ENCODE results near the gene GPR37L1.

DNA sequence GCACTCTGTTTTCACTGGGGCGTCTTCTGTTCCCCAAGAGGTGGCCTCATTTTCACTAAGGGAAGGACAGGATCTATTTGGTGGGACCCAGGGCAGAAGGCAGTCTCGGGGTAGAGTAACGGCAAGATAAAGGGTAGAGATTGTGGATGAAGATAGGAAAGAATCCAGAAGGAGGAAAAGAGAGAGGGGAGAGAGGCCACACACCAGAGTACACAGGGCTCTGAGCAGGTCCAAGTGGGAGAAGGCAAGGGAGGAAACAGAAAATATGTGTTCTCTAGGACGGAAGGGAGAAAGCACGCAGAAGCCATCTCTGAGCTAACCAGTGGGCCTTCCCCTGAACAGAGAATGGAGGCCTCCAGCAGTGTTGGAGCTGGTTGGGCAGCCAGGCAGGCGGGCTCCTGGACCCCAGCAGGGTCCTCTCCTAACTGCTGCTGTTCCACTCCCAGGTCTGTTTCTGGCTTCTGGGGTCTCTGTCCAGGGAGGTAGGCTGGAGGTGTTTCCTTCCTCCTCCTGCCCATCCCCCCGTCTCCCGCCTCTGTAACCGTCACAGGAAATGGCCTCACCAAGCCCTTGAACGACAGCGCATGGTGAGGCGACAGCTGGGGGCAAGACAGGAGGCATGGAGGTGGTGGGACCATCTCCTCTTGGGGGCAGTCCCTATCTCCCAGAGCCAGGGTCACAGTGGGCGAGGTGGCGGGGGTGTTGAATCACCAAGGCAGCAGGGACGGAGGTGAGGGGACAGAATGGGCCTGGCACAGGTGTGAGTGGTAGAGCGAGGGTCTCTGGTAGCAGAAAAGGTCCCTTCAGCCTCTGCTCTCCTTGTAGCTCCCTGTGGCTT lies 37.0 kb downstream of the GPR37L1 start:
- TF ChIP-seq GABPA (IDR thresholded peaks at IDR 0.05; ENCODE audit: low read depth) = no peak
- peak; percentile 47; the same call in 1 of the 2 replicates for TF ChIP-seq POLR2AphosphoS5 (IDR thresholded peaks at IDR 0.05; ENCODE audit: low read depth)
- TF ChIP-seq, protein P1, sequence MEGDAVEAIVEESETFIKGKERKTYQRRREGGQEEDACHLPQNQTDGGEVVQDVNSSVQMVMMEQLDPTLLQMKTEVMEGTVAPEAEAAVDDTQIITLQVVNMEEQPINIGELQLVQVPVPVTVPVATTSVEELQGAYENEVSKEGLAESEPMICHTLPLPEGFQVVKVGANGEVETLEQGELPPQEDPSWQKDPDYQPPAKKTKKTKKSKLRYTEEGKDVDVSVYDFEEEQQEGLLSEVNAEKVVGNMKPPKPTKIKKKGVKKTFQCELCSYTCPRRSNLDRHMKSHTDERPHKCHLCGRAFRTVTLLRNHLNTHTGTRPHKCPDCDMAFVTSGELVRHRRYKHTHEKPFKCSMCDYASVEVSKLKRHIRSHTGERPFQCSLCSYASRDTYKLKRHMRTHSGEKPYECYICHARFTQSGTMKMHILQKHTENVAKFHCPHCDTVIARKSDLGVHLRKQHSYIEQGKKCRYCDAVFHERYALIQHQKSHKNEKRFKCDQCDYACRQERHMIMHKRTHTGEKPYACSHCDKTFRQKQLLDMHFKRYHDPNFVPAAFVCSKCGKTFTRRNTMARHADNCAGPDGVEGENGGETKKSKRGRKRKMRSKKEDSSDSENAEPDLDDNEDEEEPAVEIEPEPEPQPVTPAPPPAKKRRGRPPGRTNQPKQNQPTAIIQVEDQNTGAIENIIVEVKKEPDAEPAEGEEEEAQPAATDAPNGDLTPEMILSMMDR (IDR thresholded peaks at IDR 0.05; ENCODE audit: insufficient read depth, low read length) = no peak
- TF ChIP-seq SPI1 (IDR thresholded peaks at IDR 0.05; ENCODE audit: borderline replicate concordance, low read depth) = no peak
- TF ChIP-seq, protein P2, sequence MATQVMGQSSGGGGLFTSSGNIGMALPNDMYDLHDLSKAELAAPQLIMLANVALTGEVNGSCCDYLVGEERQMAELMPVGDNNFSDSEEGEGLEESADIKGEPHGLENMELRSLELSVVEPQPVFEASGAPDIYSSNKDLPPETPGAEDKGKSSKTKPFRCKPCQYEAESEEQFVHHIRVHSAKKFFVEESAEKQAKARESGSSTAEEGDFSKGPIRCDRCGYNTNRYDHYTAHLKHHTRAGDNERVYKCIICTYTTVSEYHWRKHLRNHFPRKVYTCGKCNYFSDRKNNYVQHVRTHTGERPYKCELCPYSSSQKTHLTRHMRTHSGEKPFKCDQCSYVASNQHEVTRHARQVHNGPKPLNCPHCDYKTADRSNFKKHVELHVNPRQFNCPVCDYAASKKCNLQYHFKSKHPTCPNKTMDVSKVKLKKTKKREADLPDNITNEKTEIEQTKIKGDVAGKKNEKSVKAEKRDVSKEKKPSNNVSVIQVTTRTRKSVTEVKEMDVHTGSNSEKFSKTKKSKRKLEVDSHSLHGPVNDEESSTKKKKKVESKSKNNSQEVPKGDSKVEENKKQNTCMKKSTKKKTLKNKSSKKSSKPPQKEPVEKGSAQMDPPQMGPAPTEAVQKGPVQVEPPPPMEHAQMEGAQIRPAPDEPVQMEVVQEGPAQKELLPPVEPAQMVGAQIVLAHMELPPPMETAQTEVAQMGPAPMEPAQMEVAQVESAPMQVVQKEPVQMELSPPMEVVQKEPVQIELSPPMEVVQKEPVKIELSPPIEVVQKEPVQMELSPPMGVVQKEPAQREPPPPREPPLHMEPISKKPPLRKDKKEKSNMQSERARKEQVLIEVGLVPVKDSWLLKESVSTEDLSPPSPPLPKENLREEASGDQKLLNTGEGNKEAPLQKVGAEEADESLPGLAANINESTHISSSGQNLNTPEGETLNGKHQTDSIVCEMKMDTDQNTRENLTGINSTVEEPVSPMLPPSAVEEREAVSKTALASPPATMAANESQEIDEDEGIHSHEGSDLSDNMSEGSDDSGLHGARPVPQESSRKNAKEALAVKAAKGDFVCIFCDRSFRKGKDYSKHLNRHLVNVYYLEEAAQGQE (IDR thresholded peaks at IDR 0.05; ENCODE audit: insufficient replicate concordance, low read depth) = peak; percentile 26
